CD4-positive, alpha-beta T cell (primary cell): ENCODE measurements around the gene SNX30. TPM values are rescaled to one million over a fixed set of nuclear protein-coding genes. Genes with fewer than 3 reads are reported as not detected.

Experiments
- ATAC-seq: fragments of 200-7000 bp; cut with Tn5 transposase; one replicate; pipeline ENCODE4 v1.10.0; 2022; ENCODE audit warnings: mild to moderate bottlenecking; ENCODE audit not compliant: poor library complexity
- CTCF ChIA-PET: fragments of 350-600 bp; sonication (Branson Sonifier 250); formaldehyde crosslinking; loops from one replicate; lab custom pipeline; 2021; ENCODE audit warnings: antibody characterized with exemption, inconsistent platforms; lab: Charles Lee
- POLR2A ChIA-PET: fragments of 350-600 bp; sonication (Branson Sonifier 250); formaldehyde crosslinking; loops from one replicate; lab custom pipeline; 2021; ENCODE audit warnings: antibody characterized with exemption, inconsistent platforms; lab: Charles Lee
- DNase-seq, 14 experiments: peaks; one replicate each; pipeline ENCODE4 v3.0.0-alpha.2; 2013 to 2020; ENCODE audit warnings: mixed read lengths in 2 of 14
- H3K27ac ChIP-seq, 2 donors: one replicate each; pipeline versions ENCODE4 v1.5.1 to v1.7.0; 2013; ENCODE audit warnings: low read length in 2 of 2, low read depth in 1 of 2, mild to moderate bottlenecking in 1 of 2
- H3K27me3 ChIP-seq, 2 experiments: 1 replicate in 1 of 2; 2 replicates in 1 of 2; pipeline versions ENCODE4 v1.6.1 to v1.7.0; 2013; ENCODE audit warnings: low read length in 2 of 2, control low read depth in 1 of 2, mild to moderate bottlenecking in 1 of 2, moderate library complexity in 1 of 2; ENCODE audit not compliant: insufficient read depth in 2 of 2, control insufficient read depth in 1 of 2
- H3K36me3 ChIP-seq: one replicate; pipeline ENCODE4 v1.6.1; 2013; ENCODE audit warnings: low read length, control low read depth; ENCODE audit not compliant: insufficient read depth
- H3K4me1 ChIP-seq: one replicate; pipeline ENCODE4 v1.6.1; 2013; ENCODE audit warnings: low read length, control low read depth; ENCODE audit not compliant: insufficient read depth
- H3K4me3 ChIP-seq: one replicate; pipeline ENCODE4 v1.5.1; 2013; ENCODE audit warnings: mild to moderate bottlenecking, low read length, moderate library complexity
- H3K9me3 ChIP-seq, 2 experiments: 1 replicate in 1 of 2; 2 replicates in 1 of 2; pipeline versions ENCODE4 v1.6.1 to v1.7.0; 2013; ENCODE audit warnings: low read length in 2 of 2, mild to moderate bottlenecking in 2 of 2, control low read depth in 1 of 2, moderate library complexity in 1 of 2; ENCODE audit not compliant: control insufficient read depth in 1 of 2, insufficient read depth in 1 of 2
- H3K27ac Mint-ChIP-seq: one replicate; pipeline ENCODE4 v1.8.0; 2020; ENCODE audit warnings: mixed read lengths
- H3K27me3 Mint-ChIP-seq: one replicate; pipeline ENCODE4 v1.8.0; 2021; ENCODE audit warnings: mixed read lengths
- H3K36me3 Mint-ChIP-seq: one replicate; pipeline ENCODE4 v1.8.0; 2021; ENCODE audit warnings: low read depth, mixed read lengths
- H3K4me1 Mint-ChIP-seq: one replicate; pipeline ENCODE4 v1.8.0; 2021; ENCODE audit warnings: low read depth, mixed read lengths
- H3K4me3 Mint-ChIP-seq: one replicate; pipeline ENCODE4 v1.8.0; 2020; ENCODE audit warnings: mild to moderate bottlenecking, mixed read lengths
- H3K9me3 Mint-ChIP-seq: one replicate; pipeline ENCODE4 v1.8.0; 2020; ENCODE audit warnings: mixed read lengths
- intact Hi-C, 2 experiments: fragments of 100-400 bp; cut with DNase I in 1 of 2; cut with micrococcal nuclease in 1 of 2; formaldehyde crosslinking; loops; one replicate each; pipeline versions ENCODE4 v1.15.1 to v1.9.0; 2023 to 2025; cut with DNase I, micrococcal nuclease
- polyA plus RNA-seq, 2 donors: library from polyadenylated mRNA; unstranded; fragments of 120-200 nt; gene quantifications; one replicate each; pipeline ENCODE4 v1.2.1, GENCODE V29; 2013
- total RNA-seq, 174 experiments: library from RNA in 2 of 174; stranded (reverse) in 2 of 174; gene quantifications; one replicate each; pipeline ENCODE4 v1.2.3 and lab custom pipeline; 2021 to 2026
- TF ChIP-seq, protein P1 (sequence below): fragments of 200-600 bp; IDR thresholded peaks from one replicate; pipeline ENCODE4 v1.8.0; 2022; ENCODE audit warnings: antibody characterized with exemption, mild to moderate bottlenecking

The SNX30 gene, protein sequence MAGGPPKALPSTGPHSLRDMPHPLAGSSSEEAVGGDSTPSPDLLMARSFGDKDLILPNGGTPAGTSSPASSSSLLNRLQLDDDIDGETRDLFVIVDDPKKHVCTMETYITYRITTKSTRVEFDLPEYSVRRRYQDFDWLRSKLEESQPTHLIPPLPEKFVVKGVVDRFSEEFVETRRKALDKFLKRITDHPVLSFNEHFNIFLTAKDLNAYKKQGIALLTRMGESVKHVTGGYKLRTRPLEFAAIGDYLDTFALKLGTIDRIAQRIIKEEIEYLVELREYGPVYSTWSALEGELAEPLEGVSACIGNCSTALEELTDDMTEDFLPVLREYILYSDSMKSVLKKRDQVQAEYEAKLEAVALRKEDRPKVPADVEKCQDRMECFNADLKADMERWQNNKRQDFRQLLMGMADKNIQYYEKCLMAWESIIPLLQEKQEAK
- 1 to 10 TPM; 5.2 to 5.8 TPM for total RNA-seq
- polyA plus RNA-seq (2013, experiment 1 of 2), result 10.4 TPM
- 9.7 TPM for polyA plus RNA-seq (2013, experiment 2 of 2)
- total RNA-seq (lab: John Stamatoyannopoulos, UW), result 8.9 to 77.8 (median 32.0) reads per million in 172 experiments

DNA sequence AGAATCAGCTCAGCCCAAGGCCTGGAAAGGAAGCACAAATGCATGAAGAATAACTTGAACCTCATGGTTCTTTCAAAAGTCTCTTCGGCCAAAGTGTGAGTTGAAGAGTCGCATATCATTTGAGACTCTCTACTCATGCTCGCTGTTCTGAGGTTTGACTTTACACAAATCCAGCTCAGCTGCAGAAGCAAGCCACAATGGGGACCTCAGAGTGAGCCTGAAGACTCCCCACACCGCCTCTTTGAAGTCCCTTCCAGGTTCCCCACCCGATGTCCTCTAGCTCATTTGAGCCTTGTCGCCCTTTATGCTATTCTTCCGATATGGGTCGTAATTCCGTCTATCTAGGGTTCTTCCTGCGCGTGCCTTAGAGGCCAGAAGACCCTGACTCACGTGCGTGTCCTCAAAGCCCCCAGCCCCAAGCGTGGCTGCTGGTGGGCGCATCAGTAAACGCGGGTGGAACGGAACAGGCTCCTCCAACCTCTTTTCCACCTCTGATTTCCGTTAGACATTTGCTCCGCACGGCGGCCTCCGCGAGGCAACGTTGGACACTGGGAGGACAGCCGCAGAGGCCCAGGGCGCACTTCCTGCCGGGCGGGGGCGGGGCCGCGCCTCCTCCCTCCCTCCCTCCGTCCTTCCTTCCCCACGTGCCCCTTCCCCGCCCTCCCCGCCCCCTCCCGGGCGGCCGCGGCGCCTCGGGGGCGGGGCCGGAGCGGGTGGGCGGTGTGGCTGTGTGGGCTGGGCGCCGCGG, at the start of gene SNX30:
Gene SNX30, plus strand, starts transcription at position 745 of the 748 bp plus-strand sequence. CDS start 242 bp downstream, outside the sequence.
- Mint-ChIP-seq H3K4me3 (peak within 1 kb of the TSS; percentile 91), H3K9me3 (no peaks in the 10 kb centered on the region), H3K27ac (peak within 1 kb of the TSS; percentile 81), H3K36me3 (no peaks in the 10 kb centered on the region), H3K27me3 (no peaks in the 10 kb centered on the region), H3K4me1 (peaks cover 59% of the 10 kb centered on the region)
- peak within 1 kb of the TSS; percentile 81 for H3K4me3 ChIP-seq
- CTCF ChIA-PET, result interaction anchor here (1.2 to 1.8 kb wide), 4 partner anchors 30 to 43 kb away, joined by 3 to 8 read pairs (median 4); partner anchors contain the start of gene INIP
- TF ChIP-seq, protein P1, sequence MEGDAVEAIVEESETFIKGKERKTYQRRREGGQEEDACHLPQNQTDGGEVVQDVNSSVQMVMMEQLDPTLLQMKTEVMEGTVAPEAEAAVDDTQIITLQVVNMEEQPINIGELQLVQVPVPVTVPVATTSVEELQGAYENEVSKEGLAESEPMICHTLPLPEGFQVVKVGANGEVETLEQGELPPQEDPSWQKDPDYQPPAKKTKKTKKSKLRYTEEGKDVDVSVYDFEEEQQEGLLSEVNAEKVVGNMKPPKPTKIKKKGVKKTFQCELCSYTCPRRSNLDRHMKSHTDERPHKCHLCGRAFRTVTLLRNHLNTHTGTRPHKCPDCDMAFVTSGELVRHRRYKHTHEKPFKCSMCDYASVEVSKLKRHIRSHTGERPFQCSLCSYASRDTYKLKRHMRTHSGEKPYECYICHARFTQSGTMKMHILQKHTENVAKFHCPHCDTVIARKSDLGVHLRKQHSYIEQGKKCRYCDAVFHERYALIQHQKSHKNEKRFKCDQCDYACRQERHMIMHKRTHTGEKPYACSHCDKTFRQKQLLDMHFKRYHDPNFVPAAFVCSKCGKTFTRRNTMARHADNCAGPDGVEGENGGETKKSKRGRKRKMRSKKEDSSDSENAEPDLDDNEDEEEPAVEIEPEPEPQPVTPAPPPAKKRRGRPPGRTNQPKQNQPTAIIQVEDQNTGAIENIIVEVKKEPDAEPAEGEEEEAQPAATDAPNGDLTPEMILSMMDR, result no peak
- no peaks in the 10 kb centered on the region for H3K27me3 ChIP-seq
- H3K27ac ChIP-seq, result peak within 1 kb of the TSS; percentile 60 to 79
- no peaks in the 10 kb centered on the region for H3K36me3 ChIP-seq
- POLR2A ChIA-PET, result interaction anchor here (1.3 to 4.2 kb wide), 5 partner anchors 9 to 370 kb away, joined by 3 to 37 read pairs (median 4); partner anchors contain the start of genes HSDL2, INIP and KIAA1958
- peaks cover 55% of the 10 kb centered on the region for H3K4me1 ChIP-seq
- ATAC-seq (peak; percentile 65), DNase-seq (peak; percentile 49 to 92 (median 78))
- H3K9me3 ChIP-seq, result no peaks in the 10 kb centered on the region
- intact Hi-C loops, result loop anchor here (1.0 to 10.0 kb wide), 5 partner anchors 32 to 855 kb away; partner anchors contain the start of genes INIP (in 1 of the 2), KIAA1958 (in 1 of the 2) and UGCG (in 1 of the 2)

DNA sequence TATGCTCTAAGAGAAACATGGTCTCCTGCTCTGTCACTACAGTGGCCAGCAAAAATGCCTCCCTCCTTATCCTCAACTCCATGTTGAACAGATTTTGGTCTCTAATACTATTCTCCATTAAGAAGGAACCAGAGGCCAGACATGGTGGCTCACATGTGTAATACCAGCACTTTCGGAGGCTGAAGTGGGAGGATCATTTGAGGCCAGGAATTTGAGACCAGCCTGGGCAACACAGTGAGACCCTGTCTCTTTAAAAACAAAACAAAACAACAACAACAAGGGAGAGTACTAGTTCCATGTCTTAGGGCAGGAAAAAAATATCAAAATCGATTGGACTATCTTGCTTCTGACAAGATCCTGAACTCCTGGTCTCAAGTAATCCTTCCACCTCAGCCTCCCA, 47.3 kb upstream of the SNX30 start:
- no peak for DNase-seq
- no peaks in the 10 kb centered on the region for H3K9me3 ChIP-seq
- H3K27ac Mint-ChIP-seq, result no peak overlapping the region
- H3K9me3 Mint-ChIP-seq, result no peaks in the 10 kb centered on the region
- no peak overlapping the region for H3K4me3 Mint-ChIP-seq
- CTCF ChIA-PET, result no interaction called here
- H3K27me3 ChIP-seq, result no peaks in the 10 kb centered on the region
- H3K27ac ChIP-seq, result no peak overlapping the region
- H3K36me3 ChIP-seq, result peaks cover 6% of the 10 kb centered on the region
- no peak for ATAC-seq
- POLR2A ChIA-PET, result no interaction called here
- H3K4me1 ChIP-seq, result peaks cover 4% of the 10 kb centered on the region
- peaks cover 68% of the 10 kb centered on the region for H3K36me3 Mint-ChIP-seq
- TF ChIP-seq, protein P1, result no peak
- no peak overlapping the region for H3K4me3 ChIP-seq
- H3K4me1 Mint-ChIP-seq, result peaks cover 33% of the 10 kb centered on the region
- H3K27me3 Mint-ChIP-seq, result no peaks in the 10 kb centered on the region
- intact Hi-C loops, result no loop called here

DNA sequence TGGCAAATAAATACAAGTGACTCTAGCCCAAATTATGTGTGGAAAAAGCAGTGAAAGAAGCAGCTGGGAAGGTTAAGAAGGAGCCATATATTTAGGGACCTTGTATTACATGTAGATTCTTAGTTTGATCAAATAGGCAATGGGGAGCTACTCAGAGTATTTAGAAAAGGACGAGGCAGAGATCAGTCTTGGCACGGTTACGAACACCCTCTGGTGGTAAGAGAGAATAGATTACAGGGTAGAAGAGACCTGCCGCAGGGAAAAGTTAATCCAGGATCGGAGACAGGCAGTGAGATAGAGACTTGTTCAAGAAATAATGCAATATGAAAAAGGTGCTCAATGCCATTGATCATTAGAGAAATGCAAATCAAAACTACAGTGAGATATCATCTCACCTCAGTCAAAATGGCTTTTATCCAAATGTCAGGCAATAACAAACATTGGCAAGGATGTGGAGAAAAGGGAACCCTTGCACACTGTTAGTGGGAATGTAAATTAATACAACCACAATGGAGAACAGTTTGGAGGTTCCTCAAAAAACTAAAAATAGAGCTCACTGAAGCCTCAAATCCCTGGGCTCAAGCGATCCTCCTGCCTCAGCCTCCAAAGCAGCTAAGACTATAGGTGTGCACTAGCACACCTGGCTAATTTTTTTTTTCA, 44.7 kb upstream of the SNX30 start:
- no peak overlapping the region for H3K4me3 Mint-ChIP-seq
- intact Hi-C loops, result no loop called here
- no peaks in the 10 kb centered on the region for H3K9me3 Mint-ChIP-seq
- no peak overlapping the region for H3K27ac Mint-ChIP-seq
- H3K27me3 Mint-ChIP-seq, result no peaks in the 10 kb centered on the region
- POLR2A ChIA-PET, result no interaction called here
- ATAC-seq, result no peak
- H3K36me3 Mint-ChIP-seq, result peaks cover 69% of the 10 kb centered on the region
- peaks cover 22% of the 10 kb centered on the region for H3K36me3 ChIP-seq
- CTCF ChIA-PET, result interaction anchor here (0.7 to 0.9 kb wide), 2 partner anchors 12 to 607 kb away, joined by 3 read pairs; partner anchors contain the start of gene INIP
- H3K9me3 ChIP-seq, result no peaks in the 10 kb centered on the region
- peaks cover 44% of the 10 kb centered on the region for H3K4me1 Mint-ChIP-seq
- no peak overlapping the region for H3K4me3 ChIP-seq
- TF ChIP-seq, protein P1, result no peak
- H3K27me3 ChIP-seq, result no peaks in the 10 kb centered on the region
- no peak for DNase-seq
- H3K27ac ChIP-seq, result no peak overlapping the region
- H3K4me1 ChIP-seq, result no peaks in the 10 kb centered on the region
